ENCODE results near the gene POMT1. TPM values are rescaled to one million over a fixed set of nuclear protein-coding genes. Genes with fewer than 3 reads are reported as not detected.

The POMT1 gene
- total RNA-seq, 1 experiment from 2014 or later, result 58.0 TPM

DNA sequence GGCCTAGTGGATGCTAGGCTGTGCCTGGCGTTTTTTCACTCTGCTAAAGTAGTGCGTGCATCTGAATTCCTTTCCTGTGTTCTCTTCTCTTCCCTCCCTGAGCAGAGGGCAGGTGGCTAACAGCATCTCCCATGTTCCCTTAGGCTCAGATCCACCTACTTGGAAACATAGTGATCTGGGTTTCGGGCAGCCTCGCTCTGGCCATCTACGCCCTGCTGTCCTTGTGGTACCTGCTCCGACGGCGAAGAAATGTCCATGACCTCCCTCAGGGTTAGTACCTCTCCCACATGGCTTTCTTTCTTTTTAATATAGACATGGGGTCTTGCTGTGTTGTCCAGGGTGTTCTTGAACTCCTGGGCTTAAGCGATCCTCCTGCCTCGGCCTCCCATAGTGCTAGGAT lies 18.5 kb downstream of the POMT1 start:
- H3K4me3 ChIP-seq (ENCODE audit: low read depth in 2 of 2, low read length in 2 of 2), result no peak overlapping the region
- no peaks in the 10 kb centered on the region for H3K9me3 ChIP-seq (ENCODE audit: control insufficient read depth, insufficient read depth, low read depth, low read length)
- H3K36me3 ChIP-seq (ENCODE audit: control insufficient read depth, insufficient read depth, low read length), result no peaks in the 10 kb centered on the region; the same call in 1 of the 2 replicates
- TF ChIP-seq SIN3A (IDR thresholded peaks at IDR 0.05; ENCODE audit: borderline replicate concordance, insufficient read depth, low read depth, low read length) (no peak), TCF7L2 (IDR thresholded peaks at IDR 0.05; ENCODE audit: low read depth, low read length) (no peak), CTCF (IDR thresholded peaks at IDR 0.05) (no peak), POLR2AphosphoS5 (IDR thresholded peaks at IDR 0.05; ENCODE audit: low read depth, low read length) (no peak)
- TF ChIP-seq, protein P1, sequence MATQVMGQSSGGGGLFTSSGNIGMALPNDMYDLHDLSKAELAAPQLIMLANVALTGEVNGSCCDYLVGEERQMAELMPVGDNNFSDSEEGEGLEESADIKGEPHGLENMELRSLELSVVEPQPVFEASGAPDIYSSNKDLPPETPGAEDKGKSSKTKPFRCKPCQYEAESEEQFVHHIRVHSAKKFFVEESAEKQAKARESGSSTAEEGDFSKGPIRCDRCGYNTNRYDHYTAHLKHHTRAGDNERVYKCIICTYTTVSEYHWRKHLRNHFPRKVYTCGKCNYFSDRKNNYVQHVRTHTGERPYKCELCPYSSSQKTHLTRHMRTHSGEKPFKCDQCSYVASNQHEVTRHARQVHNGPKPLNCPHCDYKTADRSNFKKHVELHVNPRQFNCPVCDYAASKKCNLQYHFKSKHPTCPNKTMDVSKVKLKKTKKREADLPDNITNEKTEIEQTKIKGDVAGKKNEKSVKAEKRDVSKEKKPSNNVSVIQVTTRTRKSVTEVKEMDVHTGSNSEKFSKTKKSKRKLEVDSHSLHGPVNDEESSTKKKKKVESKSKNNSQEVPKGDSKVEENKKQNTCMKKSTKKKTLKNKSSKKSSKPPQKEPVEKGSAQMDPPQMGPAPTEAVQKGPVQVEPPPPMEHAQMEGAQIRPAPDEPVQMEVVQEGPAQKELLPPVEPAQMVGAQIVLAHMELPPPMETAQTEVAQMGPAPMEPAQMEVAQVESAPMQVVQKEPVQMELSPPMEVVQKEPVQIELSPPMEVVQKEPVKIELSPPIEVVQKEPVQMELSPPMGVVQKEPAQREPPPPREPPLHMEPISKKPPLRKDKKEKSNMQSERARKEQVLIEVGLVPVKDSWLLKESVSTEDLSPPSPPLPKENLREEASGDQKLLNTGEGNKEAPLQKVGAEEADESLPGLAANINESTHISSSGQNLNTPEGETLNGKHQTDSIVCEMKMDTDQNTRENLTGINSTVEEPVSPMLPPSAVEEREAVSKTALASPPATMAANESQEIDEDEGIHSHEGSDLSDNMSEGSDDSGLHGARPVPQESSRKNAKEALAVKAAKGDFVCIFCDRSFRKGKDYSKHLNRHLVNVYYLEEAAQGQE (IDR thresholded peaks at IDR 0.05; ENCODE audit: insufficient read depth in 1 of 2, low read depth in 2 of 2, low read length in 1 of 2), result no peak
- in situ Hi-C loops (cut with HindIII; ENCODE audit: low pct_unique_long_range_greater_than_20kb, low sequenced_read_pairs) (no loop called here), intact Hi-C loops (cut with micrococcal nuclease; ENCODE audit: unreplicated experiment) (no loop called here)
- CTCF ChIA-PET, result no interaction called here
- no peaks in the 10 kb centered on the region for H3K4me1 ChIP-seq (ENCODE audit: control insufficient read depth, insufficient read depth, low read length)
- H3K27me3 ChIP-seq (ENCODE audit: control insufficient read depth, insufficient read depth, low read length), result no peaks in the 10 kb centered on the region
- no TSS peak for BruUV-seq (replicated peaks)
- ATAC-seq (no peak), DNase-seq (ENCODE audit: low read depth, low spot score) (no peak)
- H3K27ac ChIP-seq (ENCODE audit: low read length), result no peak overlapping the region
- POLR2A ChIA-PET, result no interaction called here

DNA sequence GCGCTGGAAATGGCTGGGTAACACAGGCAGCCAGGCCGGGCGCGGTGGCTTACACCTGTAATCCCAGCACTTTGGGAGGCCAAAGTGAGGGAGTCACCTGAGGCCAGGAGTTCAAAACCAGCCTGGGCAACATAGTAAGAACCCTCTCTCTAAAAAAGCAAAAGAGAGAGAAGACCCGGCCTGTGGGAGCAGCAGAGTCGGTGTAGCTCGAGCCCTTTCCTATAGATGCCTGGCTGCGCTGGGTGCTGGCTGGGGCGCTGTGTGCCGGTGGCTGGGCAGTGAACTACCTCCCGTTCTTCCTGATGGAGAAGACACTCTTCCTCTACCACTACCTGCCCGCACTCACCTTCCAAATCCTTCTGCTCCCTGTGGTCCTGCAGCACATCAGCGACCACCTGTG lies 19.1 kb downstream of the POMT1 start:
- POLR2A ChIA-PET, result no interaction called here
- Histone ChIP-seq H3K4me1 (ENCODE audit: control insufficient read depth, insufficient read depth, low read length) (no peaks in the 10 kb centered on the region), H3K27ac (ENCODE audit: low read length) (no peak overlapping the region), H3K4me3 (ENCODE audit: low read depth in 2 of 2, low read length in 2 of 2) (no peak overlapping the region), H3K27me3 (ENCODE audit: control insufficient read depth, insufficient read depth, low read length) (no peaks in the 10 kb centered on the region), H3K9me3 (ENCODE audit: control insufficient read depth, insufficient read depth, low read depth, low read length) (no peaks in the 10 kb centered on the region), H3K36me3 (ENCODE audit: control insufficient read depth, insufficient read depth, low read length) (no peaks in the 10 kb centered on the region; the same call in 1 of the 2 replicates)
- CTCF ChIA-PET, result no interaction called here
- TF ChIP-seq SIN3A (IDR thresholded peaks at IDR 0.05; ENCODE audit: borderline replicate concordance, insufficient read depth, low read depth, low read length) (no peak), TCF7L2 (IDR thresholded peaks at IDR 0.05; ENCODE audit: low read depth, low read length) (no peak), POLR2AphosphoS5 (IDR thresholded peaks at IDR 0.05; ENCODE audit: low read depth, low read length) (no peak), CTCF (IDR thresholded peaks at IDR 0.05) (no peak)
- TF ChIP-seq, protein P1 (IDR thresholded peaks at IDR 0.05; ENCODE audit: insufficient read depth in 1 of 2, low read depth in 2 of 2, low read length in 1 of 2), result no peak
- DNase-seq (ENCODE audit: low read depth, low spot score), result no peak
- intact Hi-C loops (cut with micrococcal nuclease; ENCODE audit: unreplicated experiment) (no loop called here), in situ Hi-C loops (cut with HindIII; ENCODE audit: low pct_unique_long_range_greater_than_20kb, low sequenced_read_pairs) (no loop called here)
- ATAC-seq, result no peak
- BruUV-seq (replicated peaks), result no TSS peak
